WTC11 (cell line): Measurements from ENCODE around the gene DOHH. TPM values are rescaled to one million over a fixed set of nuclear protein-coding genes. Genes with fewer than 3 reads are reported as not detected.

Experiments
- ATAC-seq: fragments of 200-7000 bp; cut with Tn5 transposase; 2 replicates; pipeline ENCODE4 v1.10.0; 2021; ENCODE audit warnings: mild to moderate bottlenecking, moderate library complexity
- CTCF ChIA-PET: fragments of 300-600 bp; sonication (Branson Sonifier 250); formaldehyde crosslinking; loops from one replicate; lab custom pipeline; 2021; ENCODE audit warnings: antibody characterized with exemption; lab: Charles Lee
- POLR2A ChIA-PET: fragments of 350-600 bp; sonication (Branson Sonifier 250); formaldehyde crosslinking; loops from one replicate; lab custom pipeline; 2021; ENCODE audit warnings: antibody characterized with exemption; lab: Charles Lee
- DNase-seq: peaks from one replicate; pipeline ENCODE4 v3.0.0; 2021; ENCODE audit warnings: low spot score
- H3K27ac Mint-ChIP-seq: 2 replicates; pipeline ENCODE4 v1.8.0; 2021; ENCODE audit warnings: mixed read lengths
- H3K27me3 Mint-ChIP-seq: 2 replicates; pipeline ENCODE4 v1.8.0; 2021; ENCODE audit warnings: low read depth, mild to moderate bottlenecking, moderate library complexity, mixed read lengths
- H3K36me3 Mint-ChIP-seq: 2 replicates; pipeline ENCODE4 v1.8.0; 2021; ENCODE audit warnings: mixed read lengths
- H3K4me1 Mint-ChIP-seq: 2 replicates; pipeline ENCODE4 v1.8.0; 2022; ENCODE audit warnings: mixed read lengths
- H3K4me3 Mint-ChIP-seq: 2 replicates; pipeline ENCODE4 v1.8.0; 2021; ENCODE audit warnings: mild to moderate bottlenecking, moderate library complexity, mixed read lengths
- H3K9me3 Mint-ChIP-seq: 2 replicates; pipeline ENCODE4 v1.8.0; 2021; ENCODE audit warnings: mixed read lengths
- CBFB ChIP-seq: sonication (generic); formaldehyde crosslinking; IDR thresholded peaks from 2 replicates; pipeline ENCODE4 v1.8.1; 2022; ENCODE audit warnings: mild to moderate bottlenecking, low read depth, missing genetic modification reagents
- ESRRA ChIP-seq: sonication (generic); formaldehyde crosslinking; IDR thresholded peaks from 2 replicates; pipeline ENCODE4 v1.8.1; 2022; ENCODE audit warnings: mild to moderate bottlenecking, missing genetic modification reagents, borderline replicate concordance
- GABPB1 ChIP-seq: sonication (generic); formaldehyde crosslinking; IDR thresholded peaks from 2 replicates; pipeline ENCODE4 v1.8.1; 2023; ENCODE audit warnings: mild to moderate bottlenecking, missing genetic modification reagents
- GTF2I ChIP-seq: fragments of 250-450 bp; sonication (Bioruptor Pico); conservative IDR thresholded peaks from 2 replicates; pipeline ENCODE4 v1.4.0; 2021; ENCODE audit warnings: mild to moderate bottlenecking
- IRF2 ChIP-seq: sonication (generic); formaldehyde crosslinking; IDR thresholded peaks from 2 replicates; pipeline ENCODE4 v1.8.0; 2022; ENCODE audit warnings: low read depth, missing genetic modification reagents, borderline replicate concordance
- MXD4 ChIP-seq: fragments of 250-450 bp; sonication (Bioruptor Pico); IDR thresholded peaks from 2 replicates; pipeline ENCODE4 v1.8.0; 2021; ENCODE audit warnings: mild to moderate bottlenecking, moderate library complexity, borderline replicate concordance
- NFYB ChIP-seq: sonication (generic); formaldehyde crosslinking; conservative IDR thresholded peaks from 2 replicates; pipeline ENCODE4 v1.8.0; 2022; ENCODE audit warnings: low read depth, missing genetic modification reagents
- NR3C1 ChIP-seq: sonication (generic); formaldehyde crosslinking; conservative IDR thresholded peaks from 2 replicates; pipeline ENCODE4 v1.8.1; 2023; ENCODE audit warnings: low read depth, mild to moderate bottlenecking, missing genetic modification reagents
- OVOL2 ChIP-seq: fragments of 250-450 bp; sonication (Bioruptor Pico); IDR thresholded peaks from 2 replicates; pipeline ENCODE4 v1.9.0; 2021; ENCODE audit warnings: mild to moderate bottlenecking, borderline replicate concordance
- PRRX2 ChIP-seq: fragments of 250-450 bp; sonication (Bioruptor Pico); IDR thresholded peaks from 2 replicates; pipeline ENCODE4 v1.8.0; 2021; ENCODE audit warnings: mild to moderate bottlenecking
- total RNA-seq: library from RNA; stranded (reverse); gene quantifications from 3 replicates; pipeline ENCODE4 v1.2.3, GENCODE V29; 2021
- TF ChIP-seq, protein P1 (sequence below): sonication (generic); formaldehyde crosslinking; IDR thresholded peaks from 2 replicates; pipeline ENCODE4 v1.8.1; 2023; ENCODE audit warnings: mild to moderate bottlenecking, missing genetic modification reagents, moderate library complexity
- TF ChIP-seq, protein P2 (sequence below): sonication (generic); formaldehyde crosslinking; IDR thresholded peaks from 2 replicates; pipeline ENCODE4 v1.8.1; 2023; ENCODE audit warnings: mild to moderate bottlenecking, missing genetic modification reagents
- TF ChIP-seq, protein P3 (sequence below): fragments of 250-450 bp; sonication (Bioruptor Pico); IDR thresholded peaks from 2 replicates; pipeline ENCODE4 v1.9.0; 2021; ENCODE audit warnings: moderate library complexity, mild to moderate bottlenecking, inconsistent platforms, borderline replicate concordance
- TF ChIP-seq, protein P4 (sequence below): fragments of 200-600 bp; IDR thresholded peaks from 2 replicates; pipeline ENCODE4 v1.8.0; 2022; ENCODE audit warnings: antibody characterized with exemption
- TF ChIP-seq, protein P5 (sequence below): sonication (generic); formaldehyde crosslinking; IDR thresholded peaks from 2 replicates; pipeline ENCODE4 v1.8.1; 2023; ENCODE audit warnings: mild to moderate bottlenecking, moderate library complexity, missing genetic modification reagents
- TF ChIP-seq, protein P6 (sequence below): fragments of 250-450 bp; sonication (Bioruptor Pico); IDR thresholded peaks from 2 replicates; pipeline ENCODE4 v1.9.0; 2021; ENCODE audit warnings: mild to moderate bottlenecking
- TF ChIP-seq, protein P7 (sequence below): sonication (generic); formaldehyde crosslinking; IDR thresholded peaks from 2 replicates; pipeline ENCODE4 v1.8.0; 2023; ENCODE audit warnings: missing genetic modification reagents, mild to moderate bottlenecking, borderline replicate concordance

The DOHH gene
- total RNA-seq, 1 experiment from 2014 or later = 22.2 TPM

DNA sequence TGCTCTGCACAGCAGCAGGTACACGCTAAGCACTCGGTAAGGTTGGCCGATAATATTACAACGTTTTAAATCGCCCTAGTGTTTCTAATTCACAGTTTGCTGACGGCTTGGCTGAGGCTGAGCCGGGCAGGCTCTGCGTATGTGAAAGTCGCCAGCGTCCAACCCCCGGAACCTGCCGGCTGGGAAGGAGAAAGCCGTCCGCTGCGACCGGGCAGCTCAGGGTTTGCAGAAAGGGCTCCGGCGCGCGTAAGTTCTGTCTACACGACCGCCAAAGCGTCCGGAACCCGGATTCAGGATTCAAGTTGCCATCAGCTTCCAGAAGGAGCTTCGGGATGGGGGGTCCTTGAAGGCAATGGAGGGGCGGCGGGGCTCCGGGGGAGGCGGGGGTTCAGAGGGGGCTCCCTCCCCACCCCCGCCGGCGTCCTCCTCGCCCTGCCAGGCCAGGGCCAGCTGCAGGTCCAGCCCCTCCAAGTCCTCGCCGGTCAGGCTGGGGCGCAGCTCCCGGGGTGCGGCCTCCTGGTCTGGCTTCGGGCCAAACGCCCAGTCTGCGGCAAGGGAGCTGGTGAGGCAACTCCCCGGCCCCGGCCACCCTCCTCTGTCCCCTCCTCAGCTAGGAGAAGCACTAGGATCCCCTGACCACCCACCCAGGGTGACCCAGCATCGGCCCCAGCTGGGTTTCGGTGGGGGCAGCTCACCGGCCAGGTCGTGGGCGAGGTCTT, 17.8 kb downstream of the DOHH start:
- Mint-ChIP-seq H3K36me3 (no peaks in the 10 kb centered on the region), H3K27ac (no peak overlapping the region), H3K4me1 (peaks cover 20% of the 10 kb centered on the region), H3K27me3 (peaks cover 6% of the 10 kb centered on the region), H3K4me3 (no peak overlapping the region), H3K9me3 (0 out of 2 replicates have a peak, but pooled peaks cover 4% of the 10 kb centered on the region)
- DNase-seq = no peak
- ATAC-seq = no peak
- POLR2A ChIA-PET = no interaction called here
- CTCF ChIA-PET = interaction anchor here (1.2 to 5.0 kb wide), 5 partner anchors 10 to 207 kb away, joined by 3 to 63 read pairs (median 5); no protein-coding TSS in a partner anchor
- TF ChIP-seq, protein P1, sequence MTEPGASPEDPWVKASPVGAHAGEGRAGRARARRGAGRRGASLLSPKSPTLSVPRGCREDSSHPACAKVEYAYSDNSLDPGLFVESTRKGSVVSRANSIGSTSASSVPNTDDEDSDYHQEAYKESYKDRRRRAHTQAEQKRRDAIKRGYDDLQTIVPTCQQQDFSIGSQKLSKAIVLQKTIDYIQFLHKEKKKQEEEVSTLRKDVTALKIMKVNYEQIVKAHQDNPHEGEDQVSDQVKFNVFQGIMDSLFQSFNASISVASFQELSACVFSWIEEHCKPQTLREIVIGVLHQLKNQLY (CRISPR knock-in tag) = no peak
- TF ChIP-seq NFYB (CRISPR knock-in tag) (no peak), ESRRA (CRISPR knock-in tag) (no peak), MXD4 (CRISPR knock-in tag) (no peak), GTF2I (no peak), NR3C1 (CRISPR knock-in tag) (no peak), IRF2 (CRISPR knock-in tag) (no peak), OVOL2 (CRISPR knock-in tag) (no peak), CBFB (CRISPR knock-in tag) (no peak)
- TF ChIP-seq, protein P2, sequence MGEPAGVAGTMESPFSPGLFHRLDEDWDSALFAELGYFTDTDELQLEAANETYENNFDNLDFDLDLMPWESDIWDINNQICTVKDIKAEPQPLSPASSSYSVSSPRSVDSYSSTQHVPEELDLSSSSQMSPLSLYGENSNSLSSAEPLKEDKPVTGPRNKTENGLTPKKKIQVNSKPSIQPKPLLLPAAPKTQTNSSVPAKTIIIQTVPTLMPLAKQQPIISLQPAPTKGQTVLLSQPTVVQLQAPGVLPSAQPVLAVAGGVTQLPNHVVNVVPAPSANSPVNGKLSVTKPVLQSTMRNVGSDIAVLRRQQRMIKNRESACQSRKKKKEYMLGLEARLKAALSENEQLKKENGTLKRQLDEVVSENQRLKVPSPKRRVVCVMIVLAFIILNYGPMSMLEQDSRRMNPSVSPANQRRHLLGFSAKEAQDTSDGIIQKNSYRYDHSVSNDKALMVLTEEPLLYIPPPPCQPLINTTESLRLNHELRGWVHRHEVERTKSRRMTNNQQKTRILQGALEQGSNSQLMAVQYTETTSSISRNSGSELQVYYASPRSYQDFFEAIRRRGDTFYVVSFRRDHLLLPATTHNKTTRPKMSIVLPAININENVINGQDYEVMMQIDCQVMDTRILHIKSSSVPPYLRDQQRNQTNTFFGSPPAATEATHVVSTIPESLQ = no peak
- TF ChIP-seq, protein P3, sequence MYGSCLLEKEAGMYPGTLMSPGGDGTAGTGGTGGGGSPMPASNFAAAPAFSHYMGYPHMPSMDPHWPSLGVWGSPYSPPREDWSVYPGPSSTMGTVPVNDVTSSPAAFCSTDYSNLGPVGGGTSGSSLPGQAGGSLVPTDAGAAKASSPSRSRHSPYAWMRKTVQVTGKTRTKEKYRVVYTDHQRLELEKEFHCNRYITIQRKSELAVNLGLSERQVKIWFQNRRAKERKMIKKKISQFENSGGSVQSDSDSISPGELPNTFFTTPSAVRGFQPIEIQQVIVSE (CRISPR knock-in tag) = no peak
- TF ChIP-seq, all 79 proteins: peak for 0

DNA sequence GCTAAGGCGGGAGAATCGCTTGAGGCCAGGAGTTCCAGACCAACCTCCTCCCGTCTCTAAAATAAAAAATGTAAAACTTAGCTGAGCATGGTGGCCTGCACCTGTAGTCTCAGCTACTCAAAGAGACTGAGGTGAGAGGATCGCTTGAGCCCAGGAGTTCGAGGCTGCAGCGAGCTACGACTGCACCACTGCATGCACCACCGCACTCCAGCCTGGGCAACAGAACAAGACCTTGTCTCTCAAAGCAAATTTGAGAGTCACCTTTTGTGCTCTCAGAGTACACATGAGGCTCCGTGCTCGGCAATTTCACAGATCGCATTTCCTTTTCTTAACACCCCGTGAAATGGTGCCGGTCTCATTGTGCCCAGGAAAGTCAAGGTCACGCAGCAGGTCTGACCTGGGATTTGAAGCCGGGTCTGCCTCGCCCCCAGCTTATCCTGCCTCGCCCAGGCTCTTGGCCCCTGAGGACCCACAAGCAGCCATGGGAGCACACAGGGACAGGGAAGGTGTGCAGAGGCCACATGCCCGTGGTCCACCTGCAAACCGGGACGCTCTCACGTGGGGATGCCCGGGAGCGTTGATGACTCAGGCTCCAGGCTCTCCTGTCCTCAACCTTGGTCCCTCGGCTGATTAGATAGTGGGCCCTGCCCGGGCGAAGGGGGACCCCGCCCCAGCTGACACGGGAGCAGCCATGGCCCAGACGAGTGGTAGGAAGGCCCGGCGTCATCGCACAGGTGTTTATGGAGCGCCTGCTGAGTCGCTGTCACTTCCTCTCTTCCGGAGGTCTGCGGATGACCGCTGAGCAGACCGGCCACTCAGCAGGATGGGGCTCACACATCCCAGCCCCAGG, 19.0 kb downstream of the DOHH start:
- peaks cover 20% of the 10 kb centered on the region for H3K4me1 Mint-ChIP-seq
- no peak overlapping the region for H3K4me3 Mint-ChIP-seq
- ChIA-PET CTCF (interaction anchor here (0.7 to 5.0 kb wide), 5 partner anchors 11 to 177 kb away, joined by 3 to 63 read pairs (median 3); no protein-coding TSS in a partner anchor), POLR2A (no interaction called here)
- DNase-seq (no peak), ATAC-seq (no peak)
- TF ChIP-seq, protein P4, sequence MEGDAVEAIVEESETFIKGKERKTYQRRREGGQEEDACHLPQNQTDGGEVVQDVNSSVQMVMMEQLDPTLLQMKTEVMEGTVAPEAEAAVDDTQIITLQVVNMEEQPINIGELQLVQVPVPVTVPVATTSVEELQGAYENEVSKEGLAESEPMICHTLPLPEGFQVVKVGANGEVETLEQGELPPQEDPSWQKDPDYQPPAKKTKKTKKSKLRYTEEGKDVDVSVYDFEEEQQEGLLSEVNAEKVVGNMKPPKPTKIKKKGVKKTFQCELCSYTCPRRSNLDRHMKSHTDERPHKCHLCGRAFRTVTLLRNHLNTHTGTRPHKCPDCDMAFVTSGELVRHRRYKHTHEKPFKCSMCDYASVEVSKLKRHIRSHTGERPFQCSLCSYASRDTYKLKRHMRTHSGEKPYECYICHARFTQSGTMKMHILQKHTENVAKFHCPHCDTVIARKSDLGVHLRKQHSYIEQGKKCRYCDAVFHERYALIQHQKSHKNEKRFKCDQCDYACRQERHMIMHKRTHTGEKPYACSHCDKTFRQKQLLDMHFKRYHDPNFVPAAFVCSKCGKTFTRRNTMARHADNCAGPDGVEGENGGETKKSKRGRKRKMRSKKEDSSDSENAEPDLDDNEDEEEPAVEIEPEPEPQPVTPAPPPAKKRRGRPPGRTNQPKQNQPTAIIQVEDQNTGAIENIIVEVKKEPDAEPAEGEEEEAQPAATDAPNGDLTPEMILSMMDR = no peak
- TF ChIP-seq, protein P5, sequence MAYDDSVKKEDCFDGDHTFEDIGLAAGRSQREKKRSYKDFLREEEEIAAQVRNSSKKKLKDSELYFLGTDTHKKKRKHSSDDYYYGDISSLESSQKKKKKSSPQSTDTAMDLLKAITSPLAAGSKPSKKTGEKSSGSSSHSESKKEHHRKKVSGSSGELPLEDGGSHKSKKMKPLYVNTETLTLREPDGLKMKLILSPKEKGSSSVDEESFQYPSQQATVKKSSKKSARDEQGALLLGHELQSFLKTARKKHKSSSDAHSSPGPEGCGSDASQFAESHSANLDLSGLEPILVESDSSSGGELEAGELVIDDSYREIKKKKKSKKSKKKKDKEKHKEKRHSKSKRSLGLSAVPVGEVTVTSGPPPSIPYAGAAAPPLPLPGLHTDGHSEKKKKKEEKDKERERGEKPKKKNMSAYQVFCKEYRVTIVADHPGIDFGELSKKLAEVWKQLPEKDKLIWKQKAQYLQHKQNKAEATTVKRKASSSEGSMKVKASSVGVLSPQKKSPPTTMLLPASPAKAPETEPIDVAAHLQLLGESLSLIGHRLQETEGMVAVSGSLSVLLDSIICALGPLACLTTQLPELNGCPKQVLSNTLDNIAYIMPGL (CRISPR knock-in tag) = no peak
- TF ChIP-seq, protein P6, sequence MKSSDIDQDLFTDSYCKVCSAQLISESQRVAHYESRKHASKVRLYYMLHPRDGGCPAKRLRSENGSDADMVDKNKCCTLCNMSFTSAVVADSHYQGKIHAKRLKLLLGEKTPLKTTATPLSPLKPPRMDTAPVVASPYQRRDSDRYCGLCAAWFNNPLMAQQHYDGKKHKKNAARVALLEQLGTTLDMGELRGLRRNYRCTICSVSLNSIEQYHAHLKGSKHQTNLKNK (CRISPR knock-in tag) = no peak
- TF ChIP-seq, protein P7, sequence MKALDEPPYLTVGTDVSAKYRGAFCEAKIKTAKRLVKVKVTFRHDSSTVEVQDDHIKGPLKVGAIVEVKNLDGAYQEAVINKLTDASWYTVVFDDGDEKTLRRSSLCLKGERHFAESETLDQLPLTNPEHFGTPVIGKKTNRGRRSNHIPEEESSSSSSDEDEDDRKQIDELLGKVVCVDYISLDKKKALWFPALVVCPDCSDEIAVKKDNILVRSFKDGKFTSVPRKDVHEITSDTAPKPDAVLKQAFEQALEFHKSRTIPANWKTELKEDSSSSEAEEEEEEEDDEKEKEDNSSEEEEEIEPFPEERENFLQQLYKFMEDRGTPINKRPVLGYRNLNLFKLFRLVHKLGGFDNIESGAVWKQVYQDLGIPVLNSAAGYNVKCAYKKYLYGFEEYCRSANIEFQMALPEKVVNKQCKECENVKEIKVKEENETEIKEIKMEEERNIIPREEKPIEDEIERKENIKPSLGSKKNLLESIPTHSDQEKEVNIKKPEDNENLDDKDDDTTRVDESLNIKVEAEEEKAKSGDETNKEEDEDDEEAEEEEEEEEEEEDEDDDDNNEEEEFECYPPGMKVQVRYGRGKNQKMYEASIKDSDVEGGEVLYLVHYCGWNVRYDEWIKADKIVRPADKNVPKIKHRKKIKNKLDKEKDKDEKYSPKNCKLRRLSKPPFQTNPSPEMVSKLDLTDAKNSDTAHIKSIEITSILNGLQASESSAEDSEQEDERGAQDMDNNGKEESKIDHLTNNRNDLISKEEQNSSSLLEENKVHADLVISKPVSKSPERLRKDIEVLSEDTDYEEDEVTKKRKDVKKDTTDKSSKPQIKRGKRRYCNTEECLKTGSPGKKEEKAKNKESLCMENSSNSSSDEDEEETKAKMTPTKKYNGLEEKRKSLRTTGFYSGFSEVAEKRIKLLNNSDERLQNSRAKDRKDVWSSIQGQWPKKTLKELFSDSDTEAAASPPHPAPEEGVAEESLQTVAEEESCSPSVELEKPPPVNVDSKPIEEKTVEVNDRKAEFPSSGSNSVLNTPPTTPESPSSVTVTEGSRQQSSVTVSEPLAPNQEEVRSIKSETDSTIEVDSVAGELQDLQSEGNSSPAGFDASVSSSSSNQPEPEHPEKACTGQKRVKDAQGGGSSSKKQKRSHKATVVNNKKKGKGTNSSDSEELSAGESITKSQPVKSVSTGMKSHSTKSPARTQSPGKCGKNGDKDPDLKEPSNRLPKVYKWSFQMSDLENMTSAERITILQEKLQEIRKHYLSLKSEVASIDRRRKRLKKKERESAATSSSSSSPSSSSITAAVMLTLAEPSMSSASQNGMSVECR (CRISPR knock-in tag) = no peak
- TF ChIP-seq PRRX2 = no peak
- peak; percentile 65 for TF ChIP-seq GABPB1 (CRISPR knock-in tag)
- no peaks in the 10 kb centered on the region for H3K36me3 Mint-ChIP-seq
- no peak overlapping the region for H3K27ac Mint-ChIP-seq
- no peaks in the 10 kb centered on the region for H3K9me3 Mint-ChIP-seq
- peaks cover 6% of the 10 kb centered on the region for H3K27me3 Mint-ChIP-seq
